IPS-20b (cell line): ENCODE measurements around the gene MUSK.

Source experiments
- H3K27ac ChIP-seq: one replicate; pipeline ENCODE4 v1.5.1; 2013; ENCODE audit warnings: low read length
- H3K27me3 ChIP-seq: 2 replicates; pipeline ENCODE4 v1.6.1; 2013; ENCODE audit warnings: mild to moderate bottlenecking, low read length, inconsistent platforms; ENCODE audit not compliant: insufficient read depth
- H3K36me3 ChIP-seq: 2 replicates; pipeline ENCODE4 v1.6.1; 2013; ENCODE audit warnings: low read depth, mild to moderate bottlenecking, inconsistent platforms, low read length, moderate library complexity; ENCODE audit not compliant: insufficient read depth
- H3K4me1 ChIP-seq: 2 replicates; pipeline ENCODE4 v1.6.1; 2013; ENCODE audit warnings: mild to moderate bottlenecking, control low read depth, inconsistent platforms, low read length, moderate library complexity; ENCODE audit not compliant: insufficient read depth
- H3K4me3 ChIP-seq: 2 replicates; pipeline ENCODE4 v1.5.1; 2013; ENCODE audit warnings: mild to moderate bottlenecking, low read length, inconsistent platforms
- H3K9ac ChIP-seq: 2 replicates; pipeline ENCODE4 v1.6.1; 2013; ENCODE audit warnings: low read depth, mild to moderate bottlenecking, inconsistent platforms, low read length, moderate library complexity
- H3K9me3 ChIP-seq: 2 replicates; pipeline ENCODE4 v1.6.1; 2013; ENCODE audit warnings: mild to moderate bottlenecking, low read depth, low read length, inconsistent platforms; ENCODE audit not compliant: insufficient read depth

The MUSK gene

DNA sequence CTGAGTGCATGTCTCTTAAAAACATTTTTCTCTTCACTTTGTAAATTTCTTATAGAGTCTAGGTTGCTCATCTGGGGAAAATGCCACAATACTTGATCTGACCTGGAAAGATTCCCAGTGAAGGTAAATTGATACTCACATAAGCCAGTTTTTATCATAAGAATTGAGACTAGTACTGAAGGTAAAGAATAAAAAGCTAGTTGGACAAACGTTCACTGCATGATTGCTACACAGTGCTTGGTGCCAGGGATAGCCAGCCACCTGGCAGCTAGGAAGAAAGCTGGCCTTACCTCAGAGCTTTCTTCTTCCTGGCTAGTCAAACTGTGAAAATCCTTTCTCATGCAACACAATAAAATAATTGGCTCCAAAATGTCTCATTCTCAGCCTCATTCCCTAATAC, 77.1 kb downstream of the MUSK start:
- Histone ChIP-seq H3K9ac (no peak overlapping the region), H3K36me3 (no peaks in the 10 kb centered on the region), H3K4me1 (peaks cover 12% of the 10 kb centered on the region; the same call in 1 of the 2 replicates), H3K27ac (no peak overlapping the region), H3K4me3 (no peak overlapping the region), H3K9me3 (no peaks in the 10 kb centered on the region), H3K27me3 (no peaks in the 10 kb centered on the region)

GRCh38 chr9:110746211-110746930, 77.8 kb downstream of the MUSK start:
- H3K4me3 ChIP-seq, result no peak overlapping the region
- peaks cover 12% of the 10 kb centered on the region; the same call in 1 of the 2 replicates for H3K4me1 ChIP-seq
- no peaks in the 10 kb centered on the region for H3K9me3 ChIP-seq
- H3K36me3 ChIP-seq, result no peaks in the 10 kb centered on the region
- H3K9ac ChIP-seq, result no peak overlapping the region
- no peak overlapping the region for H3K27ac ChIP-seq
- H3K27me3 ChIP-seq, result no peaks in the 10 kb centered on the region

- Histone ChIP-seq H3K4me1 (peaks cover 9% of the 10 kb centered on the region; the same call in 1 of the 2 replicates), H3K4me3 (no peak overlapping the region), H3K9me3 (no peaks in the 10 kb centered on the region), H3K27ac (no peak overlapping the region), H3K9ac (no peak overlapping the region), H3K27me3 (no peaks in the 10 kb centered on the region), H3K36me3 (no peaks in the 10 kb centered on the region)
Observed at GRCh38 chr9:110748251-110748893, 79.8 kb downstream of the MUSK start.

DNA sequence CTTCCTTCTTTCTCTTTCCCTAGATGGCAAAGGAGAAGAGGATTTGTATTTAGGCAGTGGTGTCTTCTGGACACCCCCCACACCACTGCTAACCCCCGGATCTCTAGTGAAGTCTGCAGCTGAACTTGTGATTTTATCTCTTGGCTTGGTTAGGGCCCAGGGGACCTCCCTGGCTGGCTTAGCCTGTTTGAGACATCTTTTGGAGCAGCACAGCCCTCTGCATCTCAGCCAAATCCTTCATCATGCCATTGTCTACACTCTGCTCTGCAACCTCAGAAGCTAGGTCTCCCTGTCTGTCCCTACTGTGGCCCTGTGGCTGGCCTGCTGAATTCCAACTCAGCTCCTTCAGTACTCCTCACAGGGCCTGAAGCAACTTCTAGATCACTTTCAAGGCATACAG, 81.7 kb downstream of the MUSK start:
- no peaks in the 10 kb centered on the region for H3K36me3 ChIP-seq
- H3K27ac ChIP-seq, result no peak overlapping the region
- no peaks in the 10 kb centered on the region for H3K4me1 ChIP-seq

DNA sequence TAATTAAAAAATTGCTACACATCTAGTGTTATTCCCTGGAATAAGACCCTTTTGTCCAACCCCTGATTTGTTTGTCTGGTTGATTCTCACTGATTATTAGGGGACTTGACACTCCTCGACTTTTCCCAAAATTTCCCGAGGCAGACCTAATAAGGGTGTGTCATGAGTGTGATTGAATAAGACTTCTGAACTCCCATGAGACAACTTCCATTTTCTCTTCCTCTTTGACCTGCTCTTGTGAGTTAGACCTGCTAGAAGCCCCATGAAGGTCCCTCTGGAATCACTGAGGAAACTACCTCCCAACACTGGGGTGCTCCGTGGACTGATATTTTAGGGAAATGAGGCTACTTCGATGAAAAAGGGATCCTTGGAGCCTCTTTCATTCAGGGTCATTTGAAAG, 83.4 kb downstream of the MUSK start:
- Histone ChIP-seq H3K27ac (no peak overlapping the region), H3K27me3 (no peaks in the 10 kb centered on the region), H3K4me1 (no peaks in the 10 kb centered on the region), H3K9ac (no peak overlapping the region), H3K9me3 (no peaks in the 10 kb centered on the region), H3K36me3 (no peaks in the 10 kb centered on the region), H3K4me3 (no peak overlapping the region)

More for the DNA sequence above, 81.7 kb downstream of the MUSK start:
- H3K4me3 ChIP-seq, result no peak overlapping the region
- no peaks in the 10 kb centered on the region for H3K9me3 ChIP-seq
- no peak overlapping the region for H3K9ac ChIP-seq
- no peaks in the 10 kb centered on the region for H3K27me3 ChIP-seq

DNA sequence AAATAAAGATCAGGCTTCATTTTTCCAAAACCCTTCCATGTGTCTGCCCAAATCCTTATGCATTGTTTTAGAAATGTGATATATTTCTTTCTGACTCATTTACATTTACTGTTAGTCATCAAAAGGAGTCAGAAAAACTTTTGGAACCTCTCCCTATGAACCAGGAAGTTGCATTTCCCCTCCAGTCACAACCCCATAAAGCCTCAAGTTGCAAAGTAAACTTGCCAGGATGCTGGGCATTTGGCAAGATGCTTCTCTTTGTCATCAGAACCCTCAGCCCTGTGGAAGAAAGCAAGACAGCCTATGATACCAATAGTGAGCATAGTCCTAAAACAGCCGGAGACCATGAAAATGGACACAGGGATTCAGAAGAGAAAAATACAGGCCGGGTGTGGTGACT, 84.2 kb downstream of the MUSK start:
- Histone ChIP-seq H3K9ac (no peak overlapping the region), H3K4me1 (no peaks in the 10 kb centered on the region), H3K4me3 (no peak overlapping the region), H3K27me3 (no peaks in the 10 kb centered on the region), H3K36me3 (no peaks in the 10 kb centered on the region), H3K27ac (no peak overlapping the region), H3K9me3 (no peaks in the 10 kb centered on the region)

DNA sequence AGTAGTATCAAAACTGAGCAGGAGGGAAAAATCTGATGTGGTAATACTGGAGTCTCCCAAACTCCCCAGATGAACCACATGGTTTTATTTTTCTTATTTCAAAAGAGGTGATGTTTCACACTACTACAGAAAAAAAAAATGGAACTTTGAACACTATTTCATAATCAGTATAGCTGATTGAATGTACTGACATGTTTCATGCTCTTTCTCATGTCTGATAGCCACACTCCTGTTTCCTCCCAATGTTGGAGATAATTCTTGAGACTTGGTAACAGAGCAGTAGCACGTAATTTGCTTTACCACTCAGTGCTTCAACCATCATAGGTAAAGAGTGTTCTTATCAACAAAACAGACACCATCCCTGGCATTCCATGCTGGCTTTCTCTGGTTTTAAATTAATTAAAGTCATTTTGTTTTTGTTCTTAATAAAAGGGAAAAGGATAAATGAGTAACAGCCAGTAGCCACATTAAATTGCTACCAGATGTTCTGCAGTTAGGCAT, 85.2 kb downstream of the MUSK start:
- Histone ChIP-seq H3K4me1 (no peaks in the 10 kb centered on the region), H3K27ac (no peak overlapping the region), H3K9me3 (no peaks in the 10 kb centered on the region), H3K36me3 (no peaks in the 10 kb centered on the region), H3K9ac (no peak overlapping the region), H3K4me3 (no peak overlapping the region), H3K27me3 (no peaks in the 10 kb centered on the region)

GRCh38 chr9:110755179-110755578, 86.6 kb downstream of the MUSK start:
- H3K9ac ChIP-seq, result no peak overlapping the region
- peaks cover 3% of the 10 kb centered on the region; the same call in 1 of the 2 replicates for H3K9me3 ChIP-seq
- H3K27ac ChIP-seq, result no peak overlapping the region
- no peak overlapping the region for H3K4me3 ChIP-seq
- no peaks in the 10 kb centered on the region for H3K36me3 ChIP-seq
- no peaks in the 10 kb centered on the region for H3K4me1 ChIP-seq
- no peaks in the 10 kb centered on the region for H3K27me3 ChIP-seq

DNA sequence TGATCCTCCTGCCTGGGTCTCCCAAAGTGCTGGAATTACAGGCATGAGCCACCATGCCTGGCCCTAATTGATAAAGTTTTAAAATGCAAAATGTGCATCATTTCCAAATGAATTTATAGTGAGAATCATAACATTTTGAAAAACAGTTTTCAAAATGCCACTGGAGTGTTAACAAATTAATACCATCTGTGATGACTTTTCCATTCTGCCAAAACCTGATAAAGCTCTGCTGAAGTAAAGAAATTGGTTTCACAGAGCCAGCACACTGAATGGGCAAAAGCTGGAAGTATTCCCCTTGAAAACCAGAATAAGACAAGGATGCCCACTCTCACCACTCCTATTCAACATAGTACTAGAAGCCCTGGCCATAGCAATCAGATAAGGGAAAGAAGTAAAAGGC, 89.6 kb downstream of the MUSK start:
- Histone ChIP-seq H3K27me3 (no peaks in the 10 kb centered on the region), H3K36me3 (no peaks in the 10 kb centered on the region), H3K9me3 (peaks cover 3% of the 10 kb centered on the region; the same call in 1 of the 2 replicates), H3K9ac (no peak overlapping the region), H3K4me3 (no peak overlapping the region), H3K27ac (no peak overlapping the region), H3K4me1 (no peaks in the 10 kb centered on the region)

- H3K4me1 ChIP-seq, result no peaks in the 10 kb centered on the region
- no peaks in the 10 kb centered on the region for H3K27me3 ChIP-seq
- no peak overlapping the region for H3K27ac ChIP-seq
- H3K36me3 ChIP-seq, result no peaks in the 10 kb centered on the region
- H3K4me3 ChIP-seq, result no peak overlapping the region
- no peak overlapping the region for H3K9ac ChIP-seq
- peaks cover 3% of the 10 kb centered on the region; the same call in 1 of the 2 replicates for H3K9me3 ChIP-seq
Observed at GRCh38 chr9:110762783-110763182, 94.2 kb downstream of the MUSK start.

GRCh38 chr9:110763568-110763967, 95.0 kb downstream of the MUSK start:
- no peaks in the 10 kb centered on the region for H3K4me1 ChIP-seq
- H3K9me3 ChIP-seq, result peaks cover 3% of the 10 kb centered on the region; the same call in 1 of the 2 replicates
- H3K36me3 ChIP-seq, result no peaks in the 10 kb centered on the region
- H3K27ac ChIP-seq, result no peak overlapping the region
- H3K9ac ChIP-seq, result no peak overlapping the region
- no peaks in the 10 kb centered on the region for H3K27me3 ChIP-seq
- H3K4me3 ChIP-seq, result no peak overlapping the region

- no peaks in the 10 kb centered on the region for H3K27me3 ChIP-seq
Observed at GRCh38 chr9:110764006-110764405, 95.4 kb downstream of the MUSK start.

More at GRCh38 chr9:110764006-110764405, 95.4 kb downstream of the MUSK start:
- no peak overlapping the region for H3K9ac ChIP-seq
- peaks cover 1% of the 10 kb centered on the region; the same call in 1 of the 2 replicates for H3K9me3 ChIP-seq
- no peaks in the 10 kb centered on the region for H3K36me3 ChIP-seq
- no peaks in the 10 kb centered on the region for H3K4me1 ChIP-seq
- no peak overlapping the region for H3K27ac ChIP-seq
- H3K4me3 ChIP-seq, result no peak overlapping the region
